HG03159 (cell line): Measurements from ENCODE around the gene TAB3.

Experiments
- ATAC-seq: cut with Tn5 transposase; IDR thresholded peaks from one replicate; pipeline ENCODE4 v1.9.1; 2021; ENCODE audit warnings: mild to moderate bottlenecking, moderate library complexity; ENCODE audit not compliant: unreplicated experiment

The TAB3 gene

DNA sequence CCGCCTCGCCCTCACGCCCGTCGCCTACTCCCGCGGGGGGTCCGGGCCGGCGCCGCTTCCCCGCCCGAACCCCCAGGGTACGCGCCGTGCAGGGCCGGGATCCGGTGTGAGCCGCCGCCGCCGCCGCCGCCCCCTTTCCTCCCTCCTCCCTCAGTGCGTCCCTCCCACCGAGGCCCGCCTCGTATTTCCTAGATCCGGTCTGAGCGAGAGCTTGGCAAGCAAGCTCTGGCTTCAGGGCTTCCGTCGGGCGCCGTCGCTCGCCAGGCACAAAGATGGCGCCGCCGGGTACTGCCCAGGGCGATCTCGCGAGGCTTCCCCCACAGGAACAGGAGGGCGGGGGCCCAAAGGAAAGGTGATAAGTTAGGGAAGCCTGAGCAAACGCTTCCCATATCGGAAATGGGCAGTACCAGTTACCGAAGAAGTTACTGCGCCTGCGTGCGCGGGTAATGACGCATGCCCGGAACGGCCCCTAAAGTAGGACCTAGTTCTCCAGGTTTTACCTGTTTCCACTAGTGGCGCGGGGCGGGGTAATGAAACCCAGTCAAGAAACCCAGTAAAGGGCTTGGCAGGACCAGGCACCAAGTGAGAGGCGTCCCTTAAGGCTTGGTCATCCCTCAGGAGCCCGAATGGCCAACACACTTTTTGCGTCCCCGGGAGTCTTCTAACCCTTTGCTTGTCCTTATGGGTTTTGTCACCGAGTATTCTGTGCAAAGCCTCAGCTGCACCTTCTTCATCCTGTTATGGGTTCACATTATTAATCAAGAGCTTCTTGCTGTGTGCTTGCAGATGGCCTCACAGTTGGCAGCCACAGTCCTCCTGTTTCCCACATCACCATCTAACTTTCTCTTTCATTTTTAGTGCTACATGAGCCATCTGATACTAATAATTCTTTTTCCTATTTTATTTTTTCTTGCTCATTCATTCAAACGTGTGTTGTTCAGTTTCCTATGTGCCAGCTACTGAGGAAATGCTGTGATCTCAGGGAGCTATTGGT lies at the start of gene TAB3:
TAB3 (minus strand) TSS at position 108 of the 994 bp plus-strand sequence. CDS start 29,666 bp downstream, outside the sequence.
- ATAC-seq: peak; percentile 89

DNA sequence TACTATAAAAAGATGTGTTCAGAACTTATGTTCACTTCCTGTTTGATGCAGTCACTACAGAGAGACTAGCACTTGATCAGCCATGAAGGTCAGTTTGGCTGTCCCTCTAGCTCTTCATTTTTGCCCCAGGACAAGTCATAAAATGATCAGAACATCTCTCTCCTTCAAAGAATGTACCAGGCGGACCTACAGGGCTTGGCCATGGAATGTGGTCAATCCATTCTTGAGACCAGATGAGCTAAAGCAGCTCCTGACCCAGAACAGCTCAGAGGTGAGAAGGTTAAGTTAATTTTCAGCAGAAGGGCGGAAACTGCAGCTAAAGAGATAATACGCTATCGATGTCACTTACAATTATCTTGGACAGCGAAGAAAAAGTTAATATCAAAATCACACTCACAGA lies 49.2 kb upstream of the TAB3 start:
- no peak for ATAC-seq

DNA sequence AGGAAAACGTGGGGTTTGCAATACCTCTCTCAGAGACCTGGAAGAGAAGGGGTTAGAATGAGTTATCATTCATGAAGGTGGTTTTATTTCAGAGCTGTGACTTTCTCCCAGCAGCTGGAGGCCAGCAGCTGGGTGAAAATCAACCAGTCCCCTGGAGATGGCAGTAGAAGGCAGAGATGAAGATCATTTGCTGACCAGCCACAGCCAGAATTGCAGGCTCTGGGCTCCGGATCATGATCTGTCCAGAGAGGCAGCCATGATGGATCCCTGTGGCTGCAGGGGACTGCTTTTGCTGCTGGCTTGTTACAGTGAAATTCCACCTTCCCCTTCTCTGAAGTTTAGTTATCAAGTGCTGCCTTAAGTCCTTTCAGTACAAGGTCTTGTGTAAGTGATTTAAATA lies 46.9 kb upstream of the TAB3 start:
- no peak for ATAC-seq

- no peak for ATAC-seq
These were observed 42.9 kb upstream of the TAB3 start for GRCh38 chrX:30931920-30932319.

DNA sequence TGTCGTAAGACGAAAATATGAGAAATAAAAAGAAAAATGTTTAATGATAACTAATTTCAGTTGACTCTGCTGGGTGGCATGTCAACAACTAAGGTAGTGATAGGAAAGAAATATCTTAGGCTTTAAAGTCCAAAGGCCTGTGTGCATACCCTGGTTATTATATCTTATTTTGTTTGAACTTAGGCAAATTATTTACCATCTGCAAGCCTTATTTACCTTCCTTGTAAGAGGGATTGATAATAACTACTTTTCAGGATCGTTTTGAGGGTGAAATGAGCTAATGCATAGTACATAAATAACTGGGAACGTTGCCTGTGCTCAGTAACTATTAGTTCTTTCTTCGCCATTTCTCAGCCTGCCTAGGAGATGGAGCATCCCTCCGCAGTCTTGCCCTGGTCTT lies 41.6 kb upstream of the TAB3 start:
- ATAC-seq: no peak

DNA sequence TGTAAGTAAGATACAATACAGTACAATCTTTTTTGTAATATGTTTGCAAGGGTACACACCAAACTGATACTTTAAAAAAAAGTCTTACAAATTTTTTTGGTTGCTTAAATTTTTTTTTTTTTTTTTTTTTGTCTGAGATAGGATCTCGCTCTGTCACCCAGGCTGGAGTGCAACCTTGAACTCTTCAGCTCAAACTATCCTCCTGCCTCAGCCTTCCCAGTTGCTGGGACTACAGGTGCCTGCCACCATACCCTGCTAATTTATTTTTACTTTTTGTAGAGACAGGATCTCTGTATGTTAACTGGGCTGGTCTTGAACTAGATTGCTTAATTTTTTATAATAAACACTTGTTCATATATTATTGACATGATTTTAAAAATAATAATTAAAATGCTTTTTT lies 41.1 kb upstream of the TAB3 start:
- no peak for ATAC-seq

DNA sequence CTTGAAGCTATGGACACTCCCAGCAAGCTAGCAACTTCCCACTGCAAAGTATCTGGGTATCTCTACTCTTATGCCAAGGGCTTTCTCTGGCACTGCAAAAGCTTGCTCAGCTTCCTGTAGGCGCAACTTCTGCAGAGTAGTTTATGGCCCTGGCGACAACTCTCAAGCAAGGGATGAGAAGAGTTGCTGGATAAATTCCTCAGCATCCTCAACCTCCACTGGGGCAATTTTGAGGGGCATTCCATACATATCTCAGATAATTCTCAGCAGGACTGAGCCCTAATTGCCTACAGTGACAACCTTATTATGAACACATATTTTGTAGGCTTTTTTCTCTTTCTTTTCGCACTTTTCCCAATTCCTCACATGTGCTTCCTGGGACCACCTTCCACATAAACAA lies 31.2 kb upstream of the TAB3 start:
- ATAC-seq: no peak

DNA sequence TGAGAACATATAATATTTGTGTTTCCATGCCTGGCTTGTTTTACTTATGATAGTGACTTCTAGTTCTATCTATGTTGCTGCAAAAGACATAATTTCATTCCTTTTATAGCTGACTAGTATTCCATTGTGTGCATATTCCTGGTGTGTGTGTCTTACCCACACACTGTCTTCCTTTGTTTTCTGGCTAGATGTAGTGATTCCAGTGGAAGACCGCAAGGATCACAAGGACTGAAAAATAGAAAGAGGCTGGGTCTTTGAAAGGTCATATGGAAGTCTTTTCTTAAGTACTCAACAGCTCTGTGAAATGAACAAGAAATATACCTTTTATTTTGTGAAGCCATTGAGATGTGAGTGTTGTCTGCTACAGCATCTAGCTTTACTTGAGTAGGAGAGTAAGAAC lies 29.4 kb upstream of the TAB3 start:
- no peak for ATAC-seq

DNA sequence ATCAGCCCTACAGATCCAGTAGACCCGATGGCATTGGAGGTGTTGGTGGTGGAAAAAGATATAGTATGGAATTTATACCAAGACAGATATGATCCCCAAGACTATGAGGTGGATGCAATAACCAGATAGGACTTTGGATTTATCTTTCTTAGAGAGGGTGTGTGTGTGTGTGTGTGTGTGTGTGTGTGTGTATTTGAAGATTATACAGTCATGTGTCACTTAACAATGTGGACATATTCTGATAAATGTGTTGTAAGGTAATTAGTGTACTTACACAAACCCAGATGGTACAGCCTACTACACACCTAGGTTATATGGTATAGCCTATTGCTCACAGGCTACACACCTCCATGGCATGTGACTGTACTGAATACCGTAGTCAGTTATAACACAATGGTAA lies 24.4 kb upstream of the TAB3 start:
- no peak for ATAC-seq

GRCh38 chrX:30910124-30910860 lies 21.2 kb upstream of the TAB3 start:
- ATAC-seq: no peak

GRCh38 chrX:30906726-30907125 lies 17.7 kb upstream of the TAB3 start:
- no peak for ATAC-seq

GRCh38 chrX:30905321-30905720 lies 16.3 kb upstream of the TAB3 start:
- no peak for ATAC-seq

DNA sequence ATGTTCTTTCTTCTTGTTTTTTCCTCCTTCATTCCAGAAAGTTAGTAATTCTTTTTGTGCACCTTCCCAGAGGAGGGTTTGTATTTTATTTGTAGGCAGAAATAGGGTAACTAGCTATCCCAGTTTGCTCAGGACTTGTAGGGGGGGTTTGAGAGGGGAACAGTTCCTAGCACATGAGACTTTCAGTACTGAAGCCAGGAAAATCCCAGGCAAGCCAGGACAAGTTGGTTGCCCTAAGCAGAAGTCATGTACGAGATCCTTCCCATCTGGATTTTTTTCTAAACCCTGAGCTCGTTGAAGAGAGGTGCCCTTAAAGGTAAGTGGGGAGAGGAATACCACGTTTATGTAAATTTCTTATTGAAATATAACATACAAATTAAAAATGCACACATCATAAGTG lies 15.6 kb upstream of the TAB3 start:
- ATAC-seq: no peak

DNA sequence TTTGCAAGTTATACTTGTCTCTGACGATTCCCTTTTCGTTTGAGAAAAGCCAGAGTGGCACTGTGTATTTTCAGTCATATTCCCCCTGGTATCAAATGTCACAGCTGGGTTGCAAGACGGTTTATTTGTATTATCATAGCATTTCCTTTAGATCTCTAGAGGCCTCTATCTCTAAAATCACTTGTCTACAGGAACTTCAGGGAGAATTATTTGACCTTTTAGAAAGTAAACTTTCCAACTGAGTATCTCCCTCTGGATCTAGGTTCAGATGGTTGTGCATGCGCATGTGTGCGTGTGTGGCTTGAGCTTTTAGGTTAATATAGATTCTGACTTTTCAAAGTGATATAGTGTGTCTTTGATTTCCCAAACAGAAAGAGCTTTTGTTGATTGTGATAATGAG lies 15.1 kb upstream of the TAB3 start:
- no peak for ATAC-seq

GRCh38 chrX:30900227-30900626 lies 11.2 kb upstream of the TAB3 start:
- ATAC-seq: no peak

- no peak for ATAC-seq
These were observed 9.8 kb upstream of the TAB3 start for GRCh38 chrX:30898886-30899285.

DNA sequence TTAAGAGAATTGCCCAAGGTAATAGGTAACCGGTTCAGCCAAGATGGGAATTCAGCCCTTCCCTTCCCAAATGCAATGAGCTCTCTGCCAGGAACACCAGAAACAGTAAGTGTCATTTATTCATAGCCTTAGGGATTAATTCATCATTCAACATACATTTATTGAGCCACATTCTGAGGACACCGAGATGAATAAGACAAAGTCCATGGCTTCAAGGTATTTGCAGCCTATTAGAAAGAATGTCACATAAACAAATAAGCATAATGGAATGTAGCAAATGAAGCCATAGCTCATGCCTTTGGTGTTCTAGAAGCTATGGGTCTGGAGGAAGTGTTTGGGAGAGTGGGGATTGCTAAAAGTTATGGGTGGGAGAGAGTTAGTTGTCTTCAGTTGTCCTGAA lies 6.3 kb upstream of the TAB3 start:
- ATAC-seq: no peak

GRCh38 chrX:30893206-30893605 lies 4.2 kb upstream of the TAB3 start:
- no peak for ATAC-seq

DNA sequence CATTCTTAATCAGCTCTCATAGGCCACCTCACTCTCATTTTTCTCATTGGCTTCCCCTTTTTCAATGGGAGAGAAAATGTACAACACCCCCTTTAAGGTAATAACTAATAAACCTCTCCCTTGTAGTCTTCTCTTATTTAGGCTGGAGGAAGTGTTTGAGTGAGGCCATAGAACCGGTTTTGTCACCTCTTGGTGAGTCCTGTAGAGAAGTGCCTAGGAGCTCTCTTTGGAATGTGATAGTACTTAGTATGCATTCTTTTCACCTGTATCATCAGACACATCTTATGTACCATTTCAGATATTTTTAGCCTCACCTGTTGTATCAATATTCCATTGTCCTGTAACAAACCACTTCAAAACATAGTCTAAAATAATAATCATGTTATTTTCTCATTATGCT lies 3.5 kb upstream of the TAB3 start:
- ATAC-seq: no peak

- ATAC-seq: peak; percentile 28
These were observed 418 bp downstream of the TAB3 start for GRCh38 chrX:30888526-30889146.

DNA sequence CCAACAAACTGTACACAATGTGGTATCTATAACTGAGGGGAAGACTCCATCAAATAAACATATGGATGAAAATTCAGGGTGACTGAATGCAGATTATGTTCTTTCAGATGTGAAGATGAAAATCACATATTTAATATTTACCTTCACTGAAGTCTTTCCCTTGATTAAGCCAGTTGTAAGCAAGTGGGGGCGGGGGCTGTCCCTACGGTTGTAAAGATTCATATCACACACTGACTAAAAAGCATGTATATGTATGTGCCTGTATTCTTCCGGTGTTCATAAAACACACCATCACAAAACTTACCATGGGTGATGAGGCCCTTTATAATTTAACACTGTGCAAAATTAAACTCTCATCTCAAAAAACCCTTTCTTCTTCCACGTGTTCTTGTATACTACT lies 1.3 kb downstream of the TAB3 start:
- no peak for ATAC-seq

DNA sequence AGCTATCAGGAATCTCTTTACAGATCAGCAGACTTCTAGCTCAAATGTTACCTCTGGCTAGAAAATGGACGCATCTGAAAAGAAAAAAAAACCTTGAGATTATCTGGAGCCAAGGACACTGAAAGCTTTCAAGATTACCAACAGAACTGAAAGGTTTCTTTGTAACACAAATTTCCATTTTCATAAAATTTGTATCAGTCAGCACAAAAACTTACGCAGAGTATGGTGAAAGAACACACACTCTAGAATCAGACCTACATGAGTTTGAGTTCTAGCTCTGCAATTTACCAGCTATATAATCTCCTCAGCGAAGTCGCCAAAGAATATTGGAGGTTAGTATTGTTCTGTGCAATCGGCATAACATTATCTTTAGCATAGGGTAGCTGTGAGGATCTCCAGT lies 1.8 kb downstream of the TAB3 start:
- no peak for ATAC-seq
